Measurements from ENCODE around the gene MPP4. TPM values are rescaled to one million over a fixed set of nuclear protein-coding genes. Genes with fewer than 3 reads are reported as not detected.

Gene MPP4
- total RNA-seq, 1 donor from 2014 or later = 0.37 TPM

GRCh38 chr2:201600906-201601305 lies 97.5 kb downstream of the MPP4 start:
- no peak for TF ChIP-seq CTCF (IDR thresholded peaks at IDR 0.05)
- no peak for DNase-seq (ENCODE audit: low spot score)
- H3K4me1 Mint-ChIP-seq (ENCODE audit: low read depth) = no peaks in the 10 kb centered on the region
- peaks cover 12% of the 10 kb centered on the region for H3K9me3 Mint-ChIP-seq (ENCODE audit: low read depth)
- no peak overlapping the region for H3K4me3 Mint-ChIP-seq (ENCODE audit: unreplicated experiment)
- no peaks in the 10 kb centered on the region for H3K27me3 Mint-ChIP-seq (ENCODE audit: low read depth)
- no peak overlapping the region for H3K27ac Mint-ChIP-seq (ENCODE audit: unreplicated experiment)
- H3K36me3 Mint-ChIP-seq (ENCODE audit: low read depth) = peaks cover 5% of the 10 kb centered on the region

GRCh38 chr2:201597397-201597796 lies 101.0 kb downstream of the MPP4 start:
- no peak for DNase-seq (ENCODE audit: low spot score)
- peaks cover 15% of the 10 kb centered on the region for H3K9me3 Mint-ChIP-seq (ENCODE audit: low read depth)
- H3K4me3 Mint-ChIP-seq (ENCODE audit: unreplicated experiment) = no peak overlapping the region
- H3K36me3 Mint-ChIP-seq (ENCODE audit: low read depth) = peaks cover 5% of the 10 kb centered on the region
- TF ChIP-seq CTCF (IDR thresholded peaks at IDR 0.05) = no peak
- H3K27me3 Mint-ChIP-seq (ENCODE audit: low read depth) = no peaks in the 10 kb centered on the region
- no peak overlapping the region for H3K27ac Mint-ChIP-seq (ENCODE audit: unreplicated experiment)
- no peaks in the 10 kb centered on the region for H3K4me1 Mint-ChIP-seq (ENCODE audit: low read depth)

Other genes with a start within 250 kb of the MPP4 start
- 46.0 to 53.2 TPM (median 48.4 TPM) in 3 replicates for gene TRAK2, start 247.2 kb downstream of the MPP4 start, total RNA-seq
- 13.0 to 18.6 TPM (median 13.7 TPM) in 3 replicates for gene STRADB, start 246.9 kb downstream of the MPP4 start, total RNA-seq
- gene TMEM237, start 55.1 kb downstream of the MPP4 start, total RNA-seq = 28.1 to 53.3 TPM (median 29.7 TPM) in 3 replicates
- 28.4 to 40.3 TPM (median 30.5 TPM) in 3 replicates for gene ALS2, start 82.3 kb upstream of the MPP4 start, total RNA-seq
- 3.6 to 5.9 TPM (median 4.6 TPM) in 3 replicates for gene CDK15, start 107.9 kb upstream of the MPP4 start, total RNA-seq

Data from chondrocyte (in vitro differentiated cells).